ENCODE data around the gene ZFYVE9. TPM values are rescaled to one million over a fixed set of nuclear protein-coding genes. Genes with fewer than 3 reads are reported as not detected.

Gene ZFYVE9
- total RNA-seq, 2 experiments from 2014 or later = 5.4 to 6.1 TPM

DNA sequence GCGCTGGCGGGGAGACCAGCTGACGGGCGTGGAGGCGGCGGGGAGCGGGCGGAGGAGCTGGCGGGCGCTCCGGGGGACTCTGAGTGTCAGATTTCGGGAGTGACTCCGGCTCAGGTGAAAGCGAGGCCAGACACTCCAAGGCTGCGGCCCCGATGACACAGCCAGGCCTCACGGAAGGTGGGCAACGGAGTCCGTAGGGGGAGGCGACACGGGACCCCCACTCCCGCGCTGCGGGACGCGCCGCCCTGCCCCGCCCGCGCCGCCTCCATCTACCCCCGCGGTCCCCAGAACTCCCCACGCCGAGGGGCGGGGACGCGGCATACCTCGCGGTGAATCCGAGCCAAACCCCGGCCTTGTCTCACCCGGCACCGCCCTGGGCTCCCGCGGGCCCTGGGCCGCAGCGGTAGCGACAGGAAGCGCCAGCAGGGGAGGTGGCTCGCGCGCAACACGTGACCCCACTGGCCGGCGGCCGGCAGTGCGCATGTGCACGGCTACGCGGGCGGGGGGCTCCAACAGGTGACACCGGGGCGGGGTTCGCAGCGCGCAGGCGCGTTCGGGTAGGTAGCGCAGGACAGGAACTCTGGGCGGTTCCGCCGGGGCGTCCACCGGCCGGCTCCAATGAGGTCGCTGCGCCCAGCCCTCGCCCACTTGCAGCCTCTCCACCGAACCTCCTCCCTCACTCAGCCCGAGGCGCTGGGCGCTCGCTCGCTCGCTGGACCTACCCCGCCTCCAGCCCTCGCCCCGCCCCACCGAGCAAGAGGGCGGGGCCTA lies 224.0 kb downstream of the ZFYVE9 start, which contains the start of gene CC2D1B:
Gene CC2D1B, minus strand, starts transcription at position 460 of the 771 bp plus-strand sequence. CDS start 1,585 bp downstream, outside the sequence.
- ATAC-seq (ENCODE audit: poor library complexity) = peak; percentile 79
- Histone ChIP-seq H3K4me1 (ENCODE audit: insufficient read depth, low read length) (peaks cover 50% of the 10 kb centered on the region), H3K27me3 (ENCODE audit: control insufficient read depth in 1 of 2, insufficient read depth in 2 of 2, low read length in 2 of 2) (no peaks in the 10 kb centered on the region), H3K27ac (ENCODE audit: low read depth in 1 of 2, low read length in 2 of 2) (peak within 1 kb of the TSS; percentile 77 to 89), H3K9me3 (ENCODE audit: control insufficient read depth in 1 of 2, insufficient read depth in 1 of 2, low read length in 2 of 2) (no peaks in the 10 kb centered on the region), H3K36me3 (ENCODE audit: insufficient read depth, low read length) (peaks cover 27% of the 10 kb centered on the region), H3K4me3 (ENCODE audit: low read length) (peak within 1 kb of the TSS; percentile 76)
- Mint-ChIP-seq H3K4me3 (peak within 1 kb of the TSS; percentile 94), H3K27me3 (no peaks in the 10 kb centered on the region), H3K4me1 (ENCODE audit: low read depth) (peaks cover 60% of the 10 kb centered on the region), H3K36me3 (ENCODE audit: low read depth) (peaks cover 36% of the 10 kb centered on the region), H3K27ac (peak within 1 kb of the TSS; percentile 96), H3K9me3 (no peaks in the 10 kb centered on the region)
- CTCF ChIA-PET = interaction anchor here (0.9 to 2.7 kb wide), 3 partner anchors 38 to 187 kb away, joined by 4 to 14 read pairs (median 5); partner anchors contain the start of genes ORC1, PRPF38A and TUT4
- POLR2A ChIA-PET = interaction anchor here (0.7 to 3.0 kb wide), 17 partner anchors 10 to 360 kb away, joined by 3 to 61 read pairs (median 6); partner anchors contain the start of genes BTF3L4, KTI12, ORC1 and PRPF38A
- intact Hi-C loops (cut with DNase I, micrococcal nuclease) = loop anchor here (1.0 to 10.0 kb wide), 10 partner anchors 37 to 1686 kb away; partner anchors contain the start of genes BTF3L4 (in 1 of the 2), FAF1 (in 1 of the 2), IFT25 (in 1 of the 2) and LRRC42 (in 1 of the 2)
- TF ChIP-seq, protein P1, sequence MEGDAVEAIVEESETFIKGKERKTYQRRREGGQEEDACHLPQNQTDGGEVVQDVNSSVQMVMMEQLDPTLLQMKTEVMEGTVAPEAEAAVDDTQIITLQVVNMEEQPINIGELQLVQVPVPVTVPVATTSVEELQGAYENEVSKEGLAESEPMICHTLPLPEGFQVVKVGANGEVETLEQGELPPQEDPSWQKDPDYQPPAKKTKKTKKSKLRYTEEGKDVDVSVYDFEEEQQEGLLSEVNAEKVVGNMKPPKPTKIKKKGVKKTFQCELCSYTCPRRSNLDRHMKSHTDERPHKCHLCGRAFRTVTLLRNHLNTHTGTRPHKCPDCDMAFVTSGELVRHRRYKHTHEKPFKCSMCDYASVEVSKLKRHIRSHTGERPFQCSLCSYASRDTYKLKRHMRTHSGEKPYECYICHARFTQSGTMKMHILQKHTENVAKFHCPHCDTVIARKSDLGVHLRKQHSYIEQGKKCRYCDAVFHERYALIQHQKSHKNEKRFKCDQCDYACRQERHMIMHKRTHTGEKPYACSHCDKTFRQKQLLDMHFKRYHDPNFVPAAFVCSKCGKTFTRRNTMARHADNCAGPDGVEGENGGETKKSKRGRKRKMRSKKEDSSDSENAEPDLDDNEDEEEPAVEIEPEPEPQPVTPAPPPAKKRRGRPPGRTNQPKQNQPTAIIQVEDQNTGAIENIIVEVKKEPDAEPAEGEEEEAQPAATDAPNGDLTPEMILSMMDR (IDR thresholded peaks at IDR 0.05) = no peak
- DNase-seq = peak; percentile 97 to 100 (median 99)

DNA sequence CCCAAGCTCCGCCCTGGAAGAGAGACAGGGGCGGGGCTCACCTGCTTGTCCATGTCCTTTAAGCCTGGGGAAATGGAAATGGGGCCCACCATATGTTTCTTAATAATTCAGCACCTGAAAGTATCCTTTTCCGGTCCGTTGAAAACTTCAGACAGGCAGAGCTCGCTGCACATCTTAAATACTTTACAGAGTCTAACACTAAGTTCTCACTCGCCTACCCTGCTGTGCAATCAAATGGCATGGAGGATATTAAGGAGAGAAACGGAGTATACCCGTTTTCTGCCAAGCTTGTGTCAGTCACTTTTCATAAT lies 224.6 kb downstream of the ZFYVE9 start:
- H3K4me3 ChIP-seq (ENCODE audit: low read length) = peak overlapping the region; percentile 76
- no peaks in the 10 kb centered on the region for H3K27me3 ChIP-seq (ENCODE audit: control insufficient read depth in 1 of 2, insufficient read depth in 2 of 2, low read length in 2 of 2)
- peak overlapping the region; percentile 96 for H3K27ac Mint-ChIP-seq
- ChIA-PET CTCF (interaction anchor here (0.9 to 2.7 kb wide), 2 partner anchors 37 to 187 kb away, joined by 4 to 14 read pairs; partner anchors contain the start of genes ORC1, PRPF38A and TUT4), POLR2A (interaction anchor here (0.8 to 3.0 kb wide), 12 partner anchors 10 to 320 kb away, joined by 3 to 61 read pairs (median 6); partner anchors contain the start of genes BTF3L4, ORC1, PRPF38A and SHISAL2A)
- no peak for DNase-seq
- intact Hi-C loops (cut with DNase I, micrococcal nuclease) = loop anchor here (1.0 to 10.0 kb wide), 10 partner anchors 37 to 1686 kb away; partner anchors contain the start of genes BTF3L4 (in 1 of the 2), FAF1 (in 1 of the 2), IFT25 (in 1 of the 2) and LRRC42 (in 1 of the 2)
- no peak for ATAC-seq (ENCODE audit: poor library complexity)
- H3K9me3 ChIP-seq (ENCODE audit: control insufficient read depth in 1 of 2, insufficient read depth in 1 of 2, low read length in 2 of 2) = no peaks in the 10 kb centered on the region
- peaks cover 50% of the 10 kb centered on the region for H3K4me1 ChIP-seq (ENCODE audit: insufficient read depth, low read length)
- H3K4me3 Mint-ChIP-seq = peak overlapping the region; percentile 94
- peak overlapping the region; percentile 14 to 89 for H3K27ac ChIP-seq (ENCODE audit: low read depth in 1 of 2, low read length in 2 of 2)
- no peaks in the 10 kb centered on the region for H3K27me3 Mint-ChIP-seq
- H3K4me1 Mint-ChIP-seq (ENCODE audit: low read depth) = peaks cover 58% of the 10 kb centered on the region
- no peaks in the 10 kb centered on the region for H3K9me3 Mint-ChIP-seq
- peaks cover 22% of the 10 kb centered on the region for H3K36me3 ChIP-seq (ENCODE audit: insufficient read depth, low read length)
- TF ChIP-seq, protein P1 (IDR thresholded peaks at IDR 0.05) = no peak
- H3K36me3 Mint-ChIP-seq (ENCODE audit: low read depth) = peaks cover 31% of the 10 kb centered on the region

DNA sequence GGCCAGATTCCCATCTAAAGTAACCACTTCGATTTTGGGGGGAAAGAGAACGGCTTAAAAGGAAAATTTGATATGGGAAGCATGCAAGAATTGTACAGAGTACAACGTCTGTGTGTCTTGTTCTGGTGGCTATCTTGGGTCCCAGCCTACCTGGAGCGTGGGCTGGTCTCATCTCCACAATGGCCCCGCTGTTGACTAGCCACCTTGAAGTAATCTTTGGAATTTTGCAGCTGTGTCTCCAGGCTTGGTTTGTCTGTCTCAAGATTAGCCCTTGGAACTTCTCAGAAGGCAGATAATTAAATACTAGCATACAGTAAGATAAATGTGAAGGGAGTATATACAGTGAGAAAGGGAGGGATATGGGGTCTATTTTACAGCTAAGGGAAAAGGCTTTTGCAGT lies 225.4 kb downstream of the ZFYVE9 start:
- no peaks in the 10 kb centered on the region for H3K9me3 ChIP-seq (ENCODE audit: control insufficient read depth in 1 of 2, insufficient read depth in 1 of 2, low read length in 2 of 2)
- CTCF ChIA-PET = interaction anchor here (0.9 to 2.7 kb wide), 2 partner anchors 37 to 57 kb away, joined by 3 to 14 read pairs; partner anchors contain the start of genes ORC1 and PRPF38A
- Mint-ChIP-seq H3K27me3 (no peaks in the 10 kb centered on the region), H3K27ac (peak overlapping the region; percentile 96), H3K36me3 (ENCODE audit: low read depth) (peaks cover 23% of the 10 kb centered on the region), H3K9me3 (no peaks in the 10 kb centered on the region), H3K4me3 (peak overlapping the region; percentile 94), H3K4me1 (ENCODE audit: low read depth) (peaks cover 51% of the 10 kb centered on the region)
- peaks cover 14% of the 10 kb centered on the region for H3K36me3 ChIP-seq (ENCODE audit: insufficient read depth, low read length)
- peaks cover 48% of the 10 kb centered on the region for H3K4me1 ChIP-seq (ENCODE audit: insufficient read depth, low read length)
- TF ChIP-seq, protein P1 (IDR thresholded peaks at IDR 0.05) = no peak
- ATAC-seq (ENCODE audit: poor library complexity) = no peak
- DNase-seq = no peak
- H3K4me3 ChIP-seq (ENCODE audit: low read length) = no peak overlapping the region
- H3K27me3 ChIP-seq (ENCODE audit: control insufficient read depth in 1 of 2, insufficient read depth in 2 of 2, low read length in 2 of 2) = no peaks in the 10 kb centered on the region
- H3K27ac ChIP-seq (ENCODE audit: low read depth in 1 of 2, low read length in 2 of 2) = no peak overlapping the region
- intact Hi-C loops (cut with DNase I, micrococcal nuclease) = loop anchor here (1.0 to 10.0 kb wide), 9 partner anchors 36 to 1685 kb away; partner anchors contain the start of genes BTF3L4 (in 1 of the 2), FAF1 (in 1 of the 2), IFT25 (in 1 of the 2) and LRRC42 (in 1 of the 2)
- POLR2A ChIA-PET = interaction anchor here (1.5 to 3.0 kb wide), 3 partner anchors 37 to 186 kb away, joined by 6 to 61 read pairs (median 6); partner anchors contain the start of genes ORC1, PRPF38A and TUT4
